Left lobe of liver (tissue), 2 donors: ENCODE measurements around the gene A1CF. TPM values are rescaled to one million over a fixed set of nuclear protein-coding genes. Genes with fewer than 3 reads are reported as not detected.
A peak's percentile ranks its signal among the peaks of the same experiment; 100 is the strongest.

Experiments
- ATAC-seq: fragments of 200-7000 bp; cut with Tn5 transposase; one replicate; pipeline ENCODE4 v1.9.1; 2020; ENCODE audit warnings: mild to moderate bottlenecking, moderate library complexity
- DNase-seq: peaks from one replicate; pipeline ENCODE4 v3.0.0-alpha.2; 2020; ENCODE audit warnings: low spot score
- total RNA-seq: library from RNA; stranded (reverse); gene quantifications from one replicate; pipeline ENCODE4 v1.2.1, GENCODE V29; 2021
- donor health status: DM: no; HTN: no; CAD: no; lungs with moderate emphysema.
- donor health status: DM: no; HTN: yes; CAD: no.

The A1CF gene
- total RNA-seq, 1 donor from 2014 or later: 213 TPM

DNA sequence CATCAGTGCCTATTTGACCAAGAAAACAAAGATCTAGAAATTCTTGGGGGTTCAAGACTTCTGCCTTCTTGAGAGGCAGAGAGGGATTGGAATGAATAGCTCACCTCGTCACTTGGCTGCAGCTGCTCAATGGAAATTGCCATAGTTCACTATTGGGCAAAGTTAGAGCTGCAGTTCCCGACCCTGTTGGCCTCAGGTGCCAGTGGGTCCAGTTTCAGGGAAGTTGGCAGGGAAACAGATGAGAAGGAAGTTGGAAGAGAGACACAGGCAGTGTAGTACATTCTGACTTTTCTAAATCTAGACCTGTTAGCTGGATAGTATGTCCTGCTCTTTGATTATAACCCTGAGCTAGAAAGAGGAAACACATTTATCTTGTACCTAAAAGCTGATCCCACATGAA, 19.1 kb downstream of the A1CF start:
- peak; percentile 85 for DNase-seq
- ATAC-seq: peak; percentile 87

DNA sequence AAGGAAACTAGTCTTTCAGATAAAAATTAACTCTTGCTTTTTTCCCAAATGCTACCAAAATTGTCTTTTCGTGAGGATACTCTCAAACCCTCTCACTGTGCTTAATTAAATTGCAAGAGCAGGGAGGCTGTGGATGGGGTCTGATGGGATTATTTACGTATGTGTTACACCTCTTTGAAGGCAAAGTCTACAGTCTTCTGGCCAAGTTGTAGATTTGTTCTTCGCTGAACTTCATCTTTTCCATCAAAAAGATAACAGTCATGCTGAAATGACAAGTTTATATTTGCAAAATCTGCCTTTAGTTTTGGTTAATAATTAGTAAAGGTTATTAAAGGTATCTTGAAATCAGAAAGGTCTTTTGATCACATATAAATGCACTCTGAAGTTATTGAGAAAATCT, 22.7 kb downstream of the A1CF start:
- no peak for DNase-seq
- ATAC-seq: peak; percentile 66

DNA sequence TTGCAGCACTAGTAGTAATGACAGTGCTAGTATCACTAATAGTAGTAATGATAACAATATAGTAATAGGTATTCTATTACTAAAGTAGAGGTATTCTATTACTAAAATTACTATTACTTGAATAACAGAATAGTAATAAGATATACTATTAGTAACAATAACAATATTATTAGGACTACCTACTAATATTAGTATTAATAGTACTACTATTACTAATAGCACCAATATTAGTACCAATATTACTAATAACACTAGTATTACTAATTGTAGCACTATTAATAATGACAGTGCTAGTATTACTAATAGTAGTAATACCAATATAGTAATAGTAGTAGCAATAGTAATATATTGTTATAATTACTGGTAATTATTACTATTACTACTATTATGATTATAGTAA, 24.1 kb downstream of the A1CF start:
- DNase-seq (no peak), ATAC-seq (no peak)

DNA sequence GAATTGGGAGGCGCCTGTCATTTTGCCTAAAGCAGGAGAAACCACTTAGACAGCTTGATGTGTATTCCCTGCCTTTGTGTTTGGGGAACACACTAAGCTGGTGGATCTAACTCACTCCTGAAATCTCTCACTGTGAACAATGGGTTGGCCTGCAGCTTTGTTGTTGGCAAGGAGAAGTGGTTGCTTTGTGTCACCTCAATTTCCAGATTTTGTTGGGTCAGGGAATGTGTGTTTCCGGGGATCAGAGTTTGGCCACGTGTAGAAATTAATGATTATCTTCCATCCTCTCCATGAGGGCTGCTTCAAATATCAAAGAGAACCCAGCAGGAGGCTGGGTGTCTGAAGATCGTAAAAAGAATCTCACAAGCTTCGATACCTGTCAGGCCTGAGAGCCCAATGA, 27.8 kb downstream of the A1CF start:
- ATAC-seq: peak; percentile 69
- DNase-seq: peak; percentile 52

DNA sequence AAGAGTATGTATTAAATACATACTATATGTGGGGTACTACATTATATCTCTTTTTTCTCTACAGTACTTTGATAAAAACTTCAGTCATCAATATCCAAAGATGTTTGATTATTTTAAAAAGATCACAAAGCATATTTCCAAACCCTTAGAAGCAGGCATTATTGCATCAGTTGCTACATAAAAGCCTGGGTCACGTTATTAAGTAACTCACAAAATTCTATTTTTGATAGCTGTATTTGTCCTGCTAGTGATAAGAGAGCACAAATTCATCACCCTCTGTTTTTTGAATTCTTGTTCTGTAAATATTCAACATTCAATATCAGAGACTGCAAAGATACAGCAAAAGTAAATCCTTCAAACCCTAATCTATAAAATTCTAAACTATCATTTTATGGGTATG, 30.0 kb downstream of the A1CF start:
- ATAC-seq: peak; percentile 49

DNA sequence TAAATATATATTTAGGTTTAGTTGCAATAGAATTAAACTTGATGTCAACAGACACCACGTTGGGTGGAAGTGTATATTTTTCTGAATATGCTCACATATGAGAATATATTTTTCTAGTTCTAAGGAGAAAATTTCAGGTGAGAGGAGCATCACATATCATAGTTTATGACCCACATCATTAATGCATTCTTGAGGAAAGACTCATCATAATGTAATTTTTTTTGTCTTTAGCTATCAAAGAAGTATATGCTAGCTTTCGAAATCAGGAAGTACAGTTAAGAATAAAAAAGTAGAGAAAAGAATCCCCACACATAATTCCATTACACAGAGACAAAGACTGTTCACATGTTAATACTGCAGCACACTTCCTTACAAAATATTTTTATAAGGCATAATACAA, 30.4 kb downstream of the A1CF start:
- DNase-seq: no peak
- no peak for ATAC-seq

More for the DNA sequence above, 30.0 kb downstream of the A1CF start:
- no peak for DNase-seq

DNA sequence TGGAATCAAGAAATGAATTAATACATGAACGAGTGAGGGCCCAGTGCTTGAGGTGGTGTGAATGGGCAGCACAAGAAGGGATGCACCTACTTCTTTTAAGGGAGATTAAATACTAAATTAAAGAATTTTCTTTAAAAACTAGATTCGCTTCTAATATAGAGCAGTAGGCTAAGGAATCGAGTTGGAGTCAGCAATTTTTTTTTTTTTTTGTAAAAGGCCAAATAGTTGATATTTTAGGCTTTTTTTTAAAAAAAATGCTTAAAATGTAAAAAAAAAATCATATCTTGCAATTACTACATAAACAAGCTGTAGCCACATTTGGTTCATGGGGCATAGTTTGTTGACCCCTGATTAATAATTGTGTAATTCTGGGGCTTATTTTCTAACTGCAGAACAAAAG, 31.9 kb downstream of the A1CF start:
- no peak for DNase-seq
- ATAC-seq: no peak

DNA sequence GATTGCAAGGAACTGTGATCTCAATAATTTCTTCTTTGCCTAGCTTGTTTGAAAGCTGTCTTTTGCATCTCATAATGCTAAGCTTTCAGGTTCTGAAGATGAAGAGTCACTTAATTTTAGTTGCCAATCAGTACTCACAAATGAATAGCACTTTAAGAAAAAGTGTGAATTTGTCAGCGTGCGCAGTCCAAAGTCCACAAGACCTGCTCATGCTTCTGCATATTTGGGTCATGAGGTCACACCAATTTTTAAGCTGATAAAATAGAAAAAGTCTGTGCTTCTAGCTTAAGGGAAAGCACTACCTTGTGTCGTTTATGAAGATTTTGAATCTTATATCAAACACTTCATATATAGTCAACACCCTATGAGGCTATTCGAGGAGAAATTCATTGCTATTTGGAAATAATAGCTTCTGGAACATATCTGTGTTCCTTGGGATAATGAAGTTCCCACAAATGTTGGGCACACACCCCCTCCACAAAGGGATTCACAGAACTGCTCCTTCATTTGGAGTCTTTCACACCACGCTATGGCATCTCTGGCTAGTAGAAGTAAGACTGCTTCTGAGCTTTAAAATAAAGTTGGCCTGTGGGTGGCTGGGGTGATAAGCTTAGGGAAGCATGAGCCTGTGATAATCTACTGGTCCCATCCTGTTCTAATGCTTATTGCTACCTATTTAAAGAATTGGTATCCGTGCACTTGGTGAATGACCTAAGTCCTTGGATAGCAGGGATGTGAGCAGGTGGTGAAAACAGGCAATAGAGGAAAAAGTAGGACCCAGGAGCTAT, 33.3 kb downstream of the A1CF start:
- ATAC-seq (peak; percentile 11), DNase-seq (no peak)

DNA sequence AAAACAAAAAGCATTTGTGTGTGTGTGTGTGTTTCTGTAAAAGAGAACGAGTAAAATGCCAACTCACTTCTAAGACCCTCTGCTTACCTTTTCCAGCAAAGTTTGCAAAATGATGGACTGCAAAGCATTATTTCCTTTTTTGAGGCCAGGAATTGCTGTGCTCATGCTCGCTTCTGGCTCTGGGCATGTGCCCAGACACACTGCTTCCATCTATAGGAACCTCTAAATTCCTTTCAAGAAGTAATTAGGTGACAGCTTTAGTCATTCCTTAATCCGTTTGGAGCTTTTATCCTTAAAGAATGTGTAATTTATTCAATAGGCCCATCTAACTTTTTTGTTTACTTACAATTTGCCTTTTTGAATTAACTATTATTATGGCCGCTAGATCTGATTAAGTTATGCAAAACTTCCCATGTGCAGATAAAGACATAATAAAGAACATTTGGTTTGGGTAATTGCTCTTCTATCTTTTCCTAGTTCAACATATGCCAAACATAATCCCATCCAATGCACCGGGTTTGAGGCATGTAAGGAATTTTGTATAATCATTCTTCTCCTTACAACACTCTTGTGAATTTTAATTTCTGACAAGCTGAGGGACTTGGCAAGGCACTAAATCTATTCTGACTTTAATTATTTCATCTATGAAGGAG, 34.7 kb downstream of the A1CF start:
- DNase-seq (no peak), ATAC-seq (no peak)

DNA sequence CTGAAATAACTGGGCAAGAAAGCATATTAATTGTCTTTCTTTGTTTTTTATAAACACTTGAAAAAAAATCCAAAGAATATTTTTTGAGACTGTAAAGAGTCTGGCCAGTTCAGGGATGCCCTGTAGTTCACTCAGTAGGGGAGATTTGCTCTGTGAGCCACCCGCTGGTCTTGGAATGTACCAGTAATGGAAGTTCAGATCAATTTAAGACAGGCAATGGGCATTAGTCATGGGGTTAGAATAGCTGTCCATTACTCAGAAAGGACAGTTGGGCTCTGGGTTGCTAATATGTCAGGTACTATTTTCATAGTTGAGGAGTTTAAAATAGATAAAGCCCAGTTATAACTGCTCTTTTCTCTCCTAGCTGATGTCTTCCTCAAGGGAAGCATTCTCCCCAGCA, 38.7 kb downstream of the A1CF start:
- peak; percentile 46 for ATAC-seq
- no peak for DNase-seq

DNA sequence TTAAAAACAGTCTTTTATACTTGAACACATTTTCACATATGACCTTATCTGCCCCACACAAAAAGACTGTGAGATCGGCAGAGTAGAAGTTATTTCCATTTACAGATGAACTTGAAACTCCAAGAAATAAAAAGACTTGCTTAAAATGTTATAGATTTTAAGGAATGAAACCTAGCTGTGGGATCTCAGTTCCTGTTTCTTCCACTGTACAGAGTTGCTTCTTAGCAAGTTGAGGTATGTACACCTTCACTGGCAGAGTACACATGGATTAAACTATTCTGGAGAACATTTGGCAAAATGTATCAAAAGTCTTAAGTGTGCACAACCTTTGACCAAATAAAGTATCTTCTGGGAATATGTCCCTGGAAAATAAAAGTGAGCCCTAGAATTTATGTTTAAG, 48.3 kb downstream of the A1CF start:
- ATAC-seq (no peak), DNase-seq (no peak)

DNA sequence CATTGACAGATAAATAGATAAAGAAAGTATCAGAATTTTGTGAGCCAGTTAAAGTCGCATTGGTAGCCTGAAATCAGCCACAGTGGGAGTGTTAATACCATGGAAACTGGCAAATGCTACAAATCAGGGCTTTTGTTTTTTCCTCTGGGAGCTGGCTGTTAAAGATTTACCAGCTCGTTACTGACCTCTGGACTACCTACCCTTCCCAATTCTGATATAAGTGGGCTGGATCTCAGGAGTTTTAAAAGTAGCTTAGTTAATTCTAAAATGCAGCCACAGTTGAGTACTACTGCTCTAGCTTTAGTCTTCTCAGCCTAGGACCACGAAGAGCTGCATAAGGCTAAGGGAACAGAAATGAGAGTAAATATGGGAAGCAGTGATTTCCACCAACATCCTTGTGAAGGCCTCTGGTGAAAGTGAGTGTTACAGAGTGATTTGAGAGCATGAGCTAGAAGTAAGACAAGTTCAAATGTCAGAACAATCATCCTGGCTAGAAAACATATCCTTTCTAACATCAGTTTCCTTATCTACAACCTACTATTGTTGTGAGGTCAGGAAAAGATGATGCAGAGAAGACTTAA, 53.2 kb downstream of the A1CF start:
- DNase-seq (peak; percentile 54), ATAC-seq (peak; percentile 92)

DNA sequence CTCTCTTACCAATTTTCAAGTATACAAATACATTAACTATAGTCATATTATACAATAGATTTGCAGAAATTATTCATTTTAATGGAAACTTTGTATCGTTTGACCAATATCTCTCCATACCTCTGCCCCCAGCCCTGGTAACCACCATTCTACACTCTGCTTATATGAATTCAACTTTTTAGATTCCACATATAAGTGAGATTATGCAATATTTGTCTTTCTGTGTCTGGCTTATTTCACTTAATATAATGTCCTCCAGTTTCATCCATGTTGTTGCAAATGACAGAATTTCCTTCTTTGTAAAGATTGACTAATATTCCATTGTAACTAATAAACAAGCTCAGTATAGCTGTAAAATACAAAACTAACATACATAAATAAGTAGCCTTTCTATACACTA, 55.4 kb downstream of the A1CF start:
- ATAC-seq: no peak
- no peak for DNase-seq

DNA sequence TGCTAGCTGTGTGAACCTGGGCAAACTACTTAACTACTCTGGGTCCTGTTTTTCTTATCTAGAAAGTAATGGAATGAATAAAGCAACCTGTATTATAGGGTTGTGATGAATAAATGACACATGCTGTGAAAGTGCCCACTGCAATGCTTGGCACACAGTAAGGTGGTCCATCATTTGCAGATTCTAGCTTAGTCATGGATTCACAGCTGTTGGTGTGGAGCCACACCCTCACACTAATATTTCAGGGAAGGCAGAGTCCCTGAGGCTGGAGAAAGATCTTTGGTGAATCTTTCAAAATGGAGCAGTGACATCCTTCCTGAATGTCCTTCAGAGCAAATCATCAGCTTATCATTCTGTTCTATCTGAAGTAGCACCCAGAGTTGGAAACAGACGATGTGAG, 60.6 kb downstream of the A1CF start:
- ATAC-seq (peak; percentile 14), DNase-seq (no peak)

DNA sequence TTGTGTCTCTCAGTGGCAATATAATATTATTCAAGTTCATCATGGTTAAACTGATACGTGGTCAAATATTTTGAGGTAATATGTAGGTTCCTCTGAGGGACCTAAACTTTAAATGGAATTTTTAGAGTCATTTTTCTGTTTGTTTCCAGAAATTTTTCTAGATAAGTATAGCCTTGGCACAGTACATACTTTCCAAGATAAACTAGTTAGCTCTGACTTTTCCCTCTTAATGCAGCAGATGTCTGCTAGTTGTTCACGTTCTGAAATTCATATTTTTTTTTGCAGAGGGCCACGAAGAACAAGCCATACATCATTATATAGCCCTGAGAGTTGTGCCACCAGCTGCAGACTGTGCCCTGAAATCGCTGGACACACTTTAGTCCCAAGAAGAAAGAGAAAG, 61.6 kb downstream of the A1CF start:
- ATAC-seq (no peak), DNase-seq (no peak)

DNA sequence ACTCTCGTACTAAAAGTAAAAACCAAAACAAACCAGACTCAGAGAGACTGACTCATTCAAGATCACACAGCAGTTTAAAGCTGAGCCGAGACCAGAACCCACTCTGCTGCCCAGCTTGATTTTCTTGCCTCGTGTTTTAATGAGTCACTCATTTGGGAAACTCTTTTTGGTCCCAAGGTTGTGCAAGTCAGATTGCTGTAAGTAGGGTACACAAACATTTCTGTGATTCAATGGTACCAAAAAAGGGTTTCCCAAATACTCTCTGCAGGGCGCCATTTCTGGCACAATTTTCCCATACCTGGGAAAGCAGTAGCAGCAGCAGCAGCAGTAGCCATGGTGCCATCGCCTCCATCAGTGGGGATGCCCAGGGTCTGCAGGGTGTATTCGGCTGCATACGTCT, 75.8 kb downstream of the A1CF start:
- DNase-seq (peak; percentile 64), ATAC-seq (peak; percentile 53)

DNA sequence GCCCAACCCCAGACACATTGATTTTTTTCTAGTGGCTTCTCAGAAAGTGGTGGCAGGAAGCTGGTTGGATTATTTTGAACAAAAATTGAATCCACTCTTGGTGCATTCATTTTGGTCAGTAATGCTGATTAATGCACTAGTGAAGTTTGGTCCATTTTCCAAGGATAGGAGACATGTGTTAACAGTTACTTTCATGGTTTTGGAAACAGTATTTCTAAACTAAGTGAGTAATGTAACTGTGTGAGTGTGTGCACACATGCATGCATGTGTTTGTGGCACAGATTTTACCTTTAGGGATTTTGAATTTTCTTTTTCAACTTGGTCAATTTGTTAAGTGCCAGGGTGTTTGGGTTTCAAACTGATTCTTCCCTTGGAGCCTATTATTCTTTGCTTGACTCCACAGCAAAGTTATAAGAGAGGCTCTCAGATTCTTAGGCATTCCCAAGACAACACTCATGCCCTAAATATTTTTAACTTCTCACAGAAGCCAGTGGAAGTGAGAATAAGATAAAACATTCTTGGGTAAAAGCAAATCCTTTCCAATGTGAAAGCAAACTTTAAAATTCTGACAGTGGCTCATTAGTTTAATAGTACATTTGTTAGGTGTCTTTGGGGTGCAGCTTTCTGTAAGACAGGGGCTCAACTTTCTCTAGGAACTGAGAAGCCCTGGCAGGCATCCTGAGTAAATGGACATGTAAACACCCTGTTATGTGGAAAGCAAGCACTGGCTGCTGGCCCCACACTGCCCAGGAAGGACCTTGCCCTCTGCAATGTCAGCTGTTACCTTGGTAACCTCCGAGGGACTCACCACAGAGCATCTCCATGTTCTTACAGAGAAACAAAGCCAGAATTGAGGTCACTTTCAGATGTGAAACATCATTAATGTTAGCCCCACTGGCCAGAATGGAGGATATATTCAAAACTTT, 77.3 kb downstream of the A1CF start:
- DNase-seq: peak; percentile 94
- ATAC-seq: peak; percentile 93

DNA sequence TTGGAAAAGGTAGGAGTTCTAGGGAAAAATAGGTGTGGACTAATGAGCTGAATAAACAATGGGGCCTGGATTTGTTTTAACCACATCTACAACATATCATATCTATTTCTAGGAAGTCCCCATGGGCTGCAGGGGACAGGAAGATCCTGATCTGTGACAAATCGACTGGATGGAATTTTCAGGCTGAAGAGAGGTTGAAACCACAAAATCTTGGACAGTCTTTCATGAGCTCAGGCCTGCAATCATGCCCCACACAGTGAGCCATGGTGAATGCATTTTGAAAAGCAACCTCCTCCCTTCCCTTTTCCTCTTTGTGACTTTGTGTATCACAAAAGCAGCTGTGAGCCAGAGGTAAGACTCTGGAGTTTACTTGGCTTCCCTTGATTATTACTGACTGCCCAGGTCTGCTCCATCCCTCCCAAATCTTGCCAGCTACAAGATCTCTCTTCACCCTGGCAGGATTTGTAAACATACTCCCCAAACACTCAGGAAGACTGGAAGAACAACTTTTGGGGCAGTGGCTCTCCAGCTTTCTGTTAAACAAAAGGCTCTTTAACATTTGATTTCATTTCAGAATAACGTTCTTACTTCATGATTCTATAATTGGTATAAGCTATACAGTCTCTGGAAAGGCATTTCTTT, 79.3 kb downstream of the A1CF start:
- DNase-seq: no peak
- ATAC-seq: no peak

DNA sequence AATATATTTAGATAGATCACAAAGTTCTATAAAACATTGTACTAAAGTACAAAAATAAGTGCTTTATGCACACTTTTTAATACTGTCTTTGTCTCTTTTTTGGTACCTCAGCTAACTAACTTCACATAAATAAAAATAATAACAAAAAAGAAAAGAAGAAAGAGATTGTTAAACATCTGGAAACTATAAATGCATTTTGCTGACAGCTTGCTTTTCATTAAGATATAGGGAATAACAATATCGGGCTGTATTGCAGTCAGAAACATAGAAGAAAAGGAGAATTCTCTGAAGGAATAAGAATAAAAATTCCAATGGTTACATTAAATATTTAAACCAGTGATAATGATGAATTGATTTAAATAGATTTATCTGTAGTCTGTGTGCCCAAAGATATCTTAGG, 85.8 kb downstream of the A1CF start:
- no peak for ATAC-seq
- no peak for DNase-seq

DNA sequence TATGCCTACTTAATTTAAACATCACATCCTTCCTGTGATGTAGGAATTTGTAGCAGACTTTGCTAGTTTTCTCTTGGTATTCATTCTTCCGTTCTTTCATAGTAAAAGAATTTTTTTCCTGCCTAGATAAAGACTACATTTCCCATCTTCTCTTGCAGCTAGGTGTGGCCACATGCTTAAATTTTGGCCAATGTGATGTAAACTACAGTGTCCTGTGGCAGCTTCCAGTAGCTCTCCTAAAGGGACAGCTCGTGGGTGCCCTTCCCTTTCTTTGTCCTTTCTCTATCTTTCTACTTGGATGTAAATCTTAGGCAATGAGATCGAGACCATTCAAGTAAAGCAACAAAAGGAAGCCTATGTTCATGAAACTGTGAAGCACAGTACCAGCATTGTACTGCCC, 87.1 kb downstream of the A1CF start:
- ATAC-seq (peak; percentile 72), DNase-seq (no peak)

DNA sequence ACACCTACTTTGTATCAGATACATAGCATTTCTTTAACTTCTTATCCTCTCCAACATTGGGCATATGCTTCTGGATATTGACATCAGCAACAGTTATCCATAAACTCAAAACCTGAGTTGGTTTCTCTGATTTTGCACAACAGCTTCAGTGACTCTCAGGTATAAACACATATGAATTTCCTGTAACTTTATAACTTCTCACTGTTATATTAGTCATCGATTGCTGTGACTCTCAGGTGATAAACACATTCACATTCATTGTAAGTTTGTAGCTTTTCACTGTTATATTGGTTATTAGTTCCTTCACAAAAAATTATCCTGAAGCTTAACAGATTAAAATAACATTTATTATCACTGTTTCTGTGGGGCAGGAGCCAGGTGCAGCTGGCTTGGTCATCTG, 88.7 kb downstream of the A1CF start:
- DNase-seq (no peak), ATAC-seq (no peak)
